ENCODE measurements around the gene PRXL2B. TPM values are rescaled to one million over a fixed set of nuclear protein-coding genes. Genes with fewer than 3 reads are reported as not detected.
A peak's percentile ranks its signal among the peaks of the same experiment; 100 is the strongest.
"Not testable (repeated sequence)": the region's sequence is repeated elsewhere in the genome, so short reads cannot be mapped to it uniquely, and the experiment has no call there.

Gene PRXL2B
- total RNA-seq, 1 donor from 2014 or later = 55.7 TPM

DNA sequence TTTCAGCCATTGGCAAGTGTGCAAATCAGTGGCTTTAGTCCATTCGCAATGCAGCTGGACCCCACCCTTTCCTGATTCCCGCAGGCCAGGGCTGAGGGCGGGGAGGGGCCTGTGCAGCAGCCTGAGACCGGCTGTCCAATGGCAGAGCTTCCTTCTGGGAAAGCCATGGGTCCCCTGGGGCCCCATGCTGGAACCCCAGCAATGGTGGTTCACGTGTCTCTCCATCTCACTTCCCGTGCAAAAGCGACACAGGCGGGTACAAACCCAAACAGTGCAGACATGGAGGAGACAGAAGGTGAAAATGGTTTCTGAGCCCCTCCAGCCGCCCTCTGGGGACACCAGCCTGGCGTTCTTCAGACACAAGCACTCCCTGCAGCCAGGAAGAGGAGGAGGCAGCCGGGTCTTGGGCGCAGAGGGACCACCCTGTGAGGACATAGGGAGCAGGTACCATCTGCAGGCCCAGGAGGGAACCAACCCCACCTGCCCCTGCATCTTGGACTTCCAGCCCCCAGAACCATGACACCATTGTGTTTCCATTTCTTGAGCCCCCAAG lies 36.2 kb upstream of the PRXL2B start:
- DNase-seq (ENCODE audit: low read depth in 2 of 2) = not testable (repeated sequence)

DNA sequence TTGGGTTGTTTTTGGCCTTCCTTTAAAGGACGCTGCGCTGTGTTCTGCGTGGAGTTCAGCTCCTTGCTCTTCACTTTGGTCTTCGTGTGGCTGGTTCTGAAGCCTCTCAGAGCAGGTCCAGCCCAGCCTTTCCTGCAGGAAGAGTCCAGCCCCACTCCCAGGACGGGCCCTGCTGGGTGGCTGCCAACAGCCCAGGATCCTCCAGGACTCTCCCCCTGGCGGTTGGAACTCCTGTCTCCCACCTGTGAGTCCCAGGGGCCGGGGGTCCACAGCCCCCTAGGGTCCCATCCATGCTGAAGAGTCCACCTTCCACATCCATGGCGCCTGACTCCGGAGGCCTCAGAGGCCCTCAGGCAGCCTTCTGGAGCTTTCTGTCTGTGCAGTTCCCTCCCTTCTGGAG lies 35.0 kb upstream of the PRXL2B start:
- DNase-seq (ENCODE audit: low read depth in 2 of 2) = not testable (repeated sequence)

DNA sequence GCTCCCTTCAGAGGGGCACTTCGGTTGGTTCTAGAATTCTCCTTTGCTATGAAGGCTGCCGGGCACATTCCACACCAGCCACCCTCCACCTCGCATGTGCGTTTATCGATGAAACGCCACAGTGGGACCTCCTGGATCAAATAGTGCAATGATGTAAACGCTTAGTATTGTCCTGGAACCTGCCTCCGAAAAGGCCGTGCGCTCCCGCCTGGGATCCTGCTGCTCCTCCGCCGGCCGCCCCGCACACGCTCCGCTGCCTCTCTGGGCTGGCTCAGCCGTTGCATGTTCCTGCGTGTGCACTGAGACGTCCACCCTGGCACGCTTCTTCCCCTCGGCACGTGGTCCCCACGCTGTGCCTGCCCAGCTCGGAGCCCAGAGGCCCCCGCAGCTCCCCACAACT lies 34.4 kb upstream of the PRXL2B start:
- DNase-seq (ENCODE audit: low read depth in 2 of 2) = no peak

DNA sequence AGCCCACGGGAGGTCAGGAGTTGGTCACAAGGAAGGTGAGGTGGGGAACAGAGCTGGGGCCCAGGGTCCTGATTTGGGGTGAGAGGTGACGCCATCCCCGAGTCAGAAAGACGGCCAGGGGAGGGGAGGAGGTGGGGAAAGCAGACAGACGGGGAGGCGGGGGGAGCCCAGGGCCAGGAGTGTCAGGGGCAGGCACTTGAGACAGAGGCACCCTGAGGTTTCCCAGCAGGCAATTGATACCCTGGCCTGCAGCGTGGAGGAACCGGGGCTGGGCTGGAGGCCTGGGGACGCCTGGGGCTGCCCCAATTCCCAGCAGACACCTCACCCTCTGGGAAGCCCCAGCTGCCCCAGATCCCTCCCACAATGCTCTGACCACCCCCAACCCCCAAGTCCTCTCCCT lies 33.5 kb upstream of the PRXL2B start:
- not testable (repeated sequence) for DNase-seq (ENCODE audit: low read depth in 2 of 2)

DNA sequence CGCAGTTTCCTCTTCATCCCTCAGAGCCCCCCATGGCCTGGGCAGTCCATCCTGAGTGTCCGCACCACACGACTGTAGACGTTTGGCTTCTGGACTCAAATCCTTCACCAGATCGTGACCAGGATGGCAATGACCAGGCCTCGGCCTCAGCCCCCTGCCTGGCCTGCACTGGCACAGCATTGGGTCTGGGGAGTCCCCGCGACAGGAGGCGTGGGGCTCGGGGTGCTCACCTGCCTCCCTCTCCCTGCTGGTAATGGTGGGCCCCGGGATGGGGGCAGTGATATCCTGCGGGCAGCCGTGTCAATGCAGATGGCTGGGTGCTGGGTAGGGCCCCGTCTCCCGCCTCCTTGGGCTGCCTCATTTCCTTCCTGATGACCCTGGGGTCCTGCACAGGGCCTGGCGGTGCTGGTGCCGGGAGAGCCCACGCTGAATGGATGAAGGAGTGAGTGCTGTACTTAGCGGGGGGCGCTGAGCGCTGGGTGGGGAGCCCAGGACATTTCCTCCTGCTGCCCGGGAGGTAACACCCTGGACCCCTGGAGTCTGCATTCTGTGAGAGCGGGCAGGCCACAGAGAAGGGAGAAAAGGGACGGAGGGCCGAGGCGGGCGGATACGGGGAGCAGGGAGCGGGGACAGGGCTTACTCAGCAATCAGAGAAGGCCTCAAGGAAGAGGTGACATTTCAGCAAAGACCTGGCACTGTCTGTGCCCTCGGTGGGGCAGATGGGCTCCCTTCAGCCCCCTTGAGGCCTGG lies 32.5 kb upstream of the PRXL2B start:
- no peak for DNase-seq (ENCODE audit: low read depth in 2 of 2)

DNA sequence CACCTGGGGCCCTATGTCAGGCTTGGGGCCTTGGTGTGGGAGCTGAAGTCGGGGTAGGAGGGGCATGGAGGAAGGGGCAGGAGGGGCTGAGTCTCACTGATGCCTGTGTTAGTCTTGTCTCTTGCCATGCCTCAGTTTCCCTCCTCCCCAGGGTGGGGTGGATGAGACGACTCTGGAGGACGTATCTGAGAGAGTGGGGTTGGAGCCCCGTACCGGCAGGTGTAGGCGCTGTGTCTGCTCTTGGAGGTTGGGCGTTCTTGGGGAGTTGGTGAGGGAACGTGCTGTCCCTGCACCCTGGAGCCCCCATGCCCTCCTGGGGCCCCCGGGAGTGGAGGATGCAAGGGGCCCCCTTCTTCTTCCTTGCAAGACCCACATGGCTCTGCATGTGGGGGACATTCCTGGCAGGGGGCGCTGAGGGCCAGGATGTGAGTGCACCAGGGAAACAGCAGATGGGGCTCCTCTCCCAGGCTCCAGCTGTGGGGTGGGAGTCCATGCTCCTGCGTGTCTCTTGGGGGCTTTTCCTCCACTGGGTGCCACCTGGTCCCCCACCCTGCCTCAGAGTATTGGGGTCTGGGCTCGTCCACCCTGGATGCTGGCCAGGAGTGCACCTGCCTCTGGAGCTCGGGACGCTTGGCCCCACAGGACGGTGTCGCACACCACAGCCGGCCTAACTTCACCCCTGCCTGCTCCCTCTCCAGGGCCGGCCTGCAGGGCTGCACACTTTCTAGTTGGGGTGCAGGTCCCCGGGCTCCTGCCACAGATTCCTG lies 31.8 kb upstream of the PRXL2B start:
- peak in 1 of 2 donors; percentile 46 for DNase-seq (ENCODE audit: low read depth in 2 of 2)

DNA sequence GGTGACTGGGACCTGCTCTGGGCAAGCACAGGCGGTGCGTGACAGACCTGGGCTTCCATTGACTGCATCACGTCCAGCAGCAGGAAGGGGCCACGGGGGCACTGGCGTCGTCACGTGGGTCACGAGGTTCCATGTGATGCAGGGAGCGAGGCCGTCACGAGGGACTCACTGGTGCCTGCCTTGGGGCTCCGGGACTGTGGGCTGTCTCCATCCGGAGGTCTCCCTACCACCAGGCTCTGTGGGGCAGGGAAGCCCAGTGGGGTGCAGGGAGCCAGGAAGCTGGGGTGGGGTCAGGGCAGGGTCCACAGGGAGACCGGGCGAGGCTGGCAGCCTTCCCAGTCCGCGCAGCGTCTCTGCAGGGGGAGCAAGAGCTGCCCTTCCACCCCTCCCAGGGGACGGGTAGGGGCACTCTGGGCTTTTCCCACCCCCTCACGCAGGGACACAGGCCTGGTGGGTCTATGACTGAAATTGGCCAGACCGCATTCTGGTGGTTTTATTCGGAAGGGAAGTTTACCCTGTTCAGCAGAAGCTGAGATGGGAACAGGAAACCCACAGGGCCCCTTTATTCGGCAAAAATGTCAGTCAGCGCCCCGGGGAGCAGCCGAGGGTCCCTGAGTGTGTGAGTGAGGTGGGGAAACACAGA lies 30.8 kb upstream of the PRXL2B start:
- DNase-seq (ENCODE audit: low read depth in 2 of 2) = peak; percentile 73 to 89

DNA sequence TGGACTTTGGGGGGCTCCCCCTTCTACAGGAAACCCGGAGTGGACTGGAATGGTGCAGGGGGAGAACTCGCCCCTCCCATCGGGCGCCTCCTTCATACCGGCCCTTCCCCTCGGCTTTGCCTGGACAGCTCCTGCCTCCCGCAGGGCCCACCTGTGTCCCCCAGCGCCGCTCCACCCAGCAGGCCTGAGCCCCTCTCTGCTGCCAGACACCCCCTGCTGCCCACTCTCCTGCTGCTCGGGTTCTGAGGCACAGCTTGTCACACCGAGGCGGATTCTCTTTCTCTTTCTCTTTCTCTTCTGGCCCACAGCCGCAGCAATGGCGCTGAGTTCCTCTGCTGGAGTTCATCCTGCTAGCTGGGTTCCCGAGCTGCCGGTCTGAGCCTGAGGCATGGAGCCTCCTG lies 30.3 kb upstream of the PRXL2B start, which contains the start of gene TNFRSF14:
Gene TNFRSF14, plus strand, starts transcription at position 95 of the 401 bp plus-strand sequence. Its CDS starts 294 bp downstream, at position 389.
- peak; percentile 54 to 55 for DNase-seq (ENCODE audit: low read depth in 2 of 2)

DNA sequence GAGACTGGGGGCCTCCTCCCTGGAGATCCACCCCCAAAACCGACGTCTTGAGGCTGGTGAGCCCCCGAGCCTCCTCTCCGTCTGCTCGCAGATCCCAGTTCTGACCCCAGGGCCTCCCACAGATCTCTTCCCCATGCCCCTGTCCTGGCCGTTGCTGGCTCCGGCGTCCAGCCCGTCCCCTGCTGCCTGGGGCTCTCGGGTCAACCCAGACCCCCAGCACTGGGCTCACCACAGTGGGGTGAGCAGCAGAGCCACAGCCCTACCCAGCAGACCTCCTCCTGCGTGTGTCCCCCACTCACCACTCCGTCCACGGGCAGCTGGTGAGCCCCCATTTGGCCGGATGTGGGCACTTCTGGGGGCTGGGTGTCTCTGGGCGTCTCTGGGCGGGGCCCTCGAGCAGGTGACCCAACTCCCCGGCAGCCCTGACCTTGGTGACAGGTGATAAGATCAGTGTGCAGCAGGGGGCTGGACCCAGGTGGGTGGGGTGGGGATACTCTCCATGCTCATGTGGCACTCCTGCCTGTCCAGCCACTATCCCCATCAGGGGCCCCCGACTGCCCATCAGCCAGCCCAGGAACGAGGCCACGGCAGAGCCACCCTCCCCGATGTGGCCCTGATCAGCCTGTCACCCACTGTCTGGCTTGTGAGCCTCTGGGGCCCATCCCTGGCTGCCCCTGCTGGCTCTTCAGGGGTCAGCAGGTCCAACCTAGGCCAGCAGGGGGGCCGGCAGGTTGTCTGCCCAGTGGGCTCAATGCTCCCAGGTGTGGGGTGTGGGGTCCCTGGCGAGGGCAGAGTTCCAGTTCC lies 29.7 kb upstream of the PRXL2B start:
- DNase-seq (ENCODE audit: low read depth in 2 of 2) = peak in 1 of 2 donors; percentile 10

DNA sequence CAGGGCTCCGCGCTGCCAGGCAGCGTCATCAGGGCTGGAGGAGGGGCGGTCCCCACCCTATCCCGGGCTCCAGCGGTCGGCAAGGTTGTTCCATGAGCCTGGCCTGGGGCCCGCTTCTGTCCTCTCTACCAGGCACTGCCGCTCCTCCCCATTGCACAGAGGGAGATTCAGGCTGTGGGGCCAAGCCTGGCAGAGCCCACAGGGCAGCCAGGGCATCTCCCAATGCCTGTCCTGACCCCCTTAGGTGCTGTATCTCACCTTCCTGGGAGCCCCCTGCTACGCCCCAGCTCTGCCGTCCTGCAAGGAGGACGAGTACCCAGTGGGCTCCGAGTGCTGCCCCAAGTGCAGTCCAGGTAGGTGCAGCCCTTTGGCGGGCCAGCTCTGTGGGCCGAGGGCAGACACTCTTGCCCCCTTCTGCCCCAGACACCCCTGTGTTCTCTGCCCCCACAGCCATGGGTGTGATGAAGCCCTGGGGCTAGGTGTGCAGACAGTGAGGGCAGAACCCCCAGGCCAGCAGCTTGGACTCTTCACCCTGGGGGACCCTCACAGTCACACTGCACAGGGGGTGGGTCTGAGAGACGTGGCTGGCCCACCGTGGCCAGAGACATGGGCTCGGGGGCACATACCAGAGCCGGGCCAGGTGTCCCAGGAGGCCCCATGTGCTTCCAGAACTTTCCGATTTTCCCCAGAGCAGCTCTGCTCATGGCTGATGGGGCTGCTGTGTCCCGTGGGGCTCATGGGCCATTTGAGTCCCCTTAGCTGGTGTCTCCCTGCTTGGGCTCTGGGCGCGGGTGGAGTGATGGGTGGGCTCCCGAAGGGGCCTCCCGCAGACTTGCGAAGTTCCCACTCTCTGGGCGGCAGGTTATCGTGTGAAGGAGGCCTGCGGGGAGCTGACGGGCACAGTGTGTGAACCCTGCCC lies 28.8 kb upstream of the PRXL2B start:
- peak in 1 of 2 donors; percentile 35 for DNase-seq (ENCODE audit: low read depth in 2 of 2)

DNA sequence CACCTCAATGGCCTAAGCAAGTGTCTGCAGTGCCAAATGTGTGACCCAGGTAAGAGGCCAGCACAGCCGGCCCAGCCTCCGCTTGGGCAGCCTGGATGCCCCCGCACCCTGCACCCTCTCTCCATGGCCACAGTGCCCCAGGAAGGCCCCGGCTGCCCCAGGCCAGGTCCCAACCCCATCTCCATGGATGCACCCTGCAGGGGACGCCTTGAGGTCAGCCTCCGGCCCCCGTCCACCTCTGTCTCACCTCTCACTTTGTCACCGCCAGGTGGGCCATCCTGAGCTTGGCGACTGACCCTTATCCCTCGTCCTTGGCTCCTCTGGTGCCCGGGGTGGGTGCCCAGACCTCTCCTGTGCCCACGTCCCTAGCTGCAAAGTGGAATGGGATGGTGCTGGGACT lies 28.2 kb upstream of the PRXL2B start:
- DNase-seq (ENCODE audit: low read depth in 2 of 2) = no peak

DNA sequence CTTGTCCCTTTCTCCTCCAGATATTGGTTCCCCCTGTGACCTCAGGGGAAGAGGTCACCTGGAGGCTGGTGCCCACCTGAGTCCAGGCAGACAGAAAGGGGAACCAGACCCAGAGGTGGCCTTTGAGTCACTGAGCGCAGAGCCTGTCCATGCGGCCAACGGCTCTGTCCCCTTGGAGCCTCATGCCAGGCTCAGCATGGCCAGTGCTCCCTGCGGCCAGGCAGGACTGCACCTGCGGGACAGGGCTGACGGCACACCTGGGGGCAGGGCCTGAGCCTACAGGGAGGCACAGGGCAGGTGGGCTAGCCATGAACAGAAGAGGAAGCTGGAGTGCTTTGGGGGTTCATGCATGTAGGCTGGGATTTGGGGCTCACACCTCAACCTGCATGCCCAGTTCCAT lies 27.7 kb upstream of the PRXL2B start:
- no peak for DNase-seq (ENCODE audit: low read depth in 2 of 2)

DNA sequence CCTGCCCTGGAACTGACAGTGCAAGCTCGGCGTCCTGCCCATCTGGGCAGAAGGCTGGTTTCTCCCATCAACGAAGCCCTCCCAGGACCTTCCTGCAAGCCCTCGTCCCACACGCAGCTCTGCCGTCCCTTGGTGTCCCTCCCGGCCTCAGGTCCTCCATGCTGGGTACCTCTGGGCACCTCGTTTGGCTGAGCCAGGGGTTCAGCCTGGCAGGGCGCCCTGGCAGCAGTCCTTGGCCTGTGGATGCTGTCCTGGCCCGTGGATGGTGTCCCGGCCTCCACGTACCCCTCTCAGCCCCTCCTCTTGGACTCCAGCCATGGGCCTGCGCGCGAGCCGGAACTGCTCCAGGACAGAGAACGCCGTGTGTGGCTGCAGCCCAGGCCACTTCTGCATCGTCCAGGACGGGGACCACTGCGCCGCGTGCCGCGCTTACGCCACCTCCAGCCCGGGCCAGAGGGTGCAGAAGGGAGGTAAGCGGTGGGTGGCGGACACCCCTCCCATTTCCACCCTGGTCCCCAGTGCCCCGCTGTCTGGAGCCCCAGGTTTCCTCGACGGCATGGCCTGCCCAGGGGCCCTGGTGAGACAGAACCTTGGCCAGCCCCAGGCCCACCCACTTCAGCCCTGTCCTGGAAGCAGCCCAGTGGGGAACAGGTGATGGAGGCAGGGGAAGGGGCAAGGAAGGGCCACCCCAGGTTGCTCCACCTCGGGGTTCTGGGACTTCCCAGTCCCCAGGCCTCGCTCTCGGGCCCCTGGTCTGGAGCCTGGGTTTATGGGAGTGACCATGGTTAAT lies 26.9 kb upstream of the PRXL2B start:
- DNase-seq (ENCODE audit: low read depth in 2 of 2) = no peak

DNA sequence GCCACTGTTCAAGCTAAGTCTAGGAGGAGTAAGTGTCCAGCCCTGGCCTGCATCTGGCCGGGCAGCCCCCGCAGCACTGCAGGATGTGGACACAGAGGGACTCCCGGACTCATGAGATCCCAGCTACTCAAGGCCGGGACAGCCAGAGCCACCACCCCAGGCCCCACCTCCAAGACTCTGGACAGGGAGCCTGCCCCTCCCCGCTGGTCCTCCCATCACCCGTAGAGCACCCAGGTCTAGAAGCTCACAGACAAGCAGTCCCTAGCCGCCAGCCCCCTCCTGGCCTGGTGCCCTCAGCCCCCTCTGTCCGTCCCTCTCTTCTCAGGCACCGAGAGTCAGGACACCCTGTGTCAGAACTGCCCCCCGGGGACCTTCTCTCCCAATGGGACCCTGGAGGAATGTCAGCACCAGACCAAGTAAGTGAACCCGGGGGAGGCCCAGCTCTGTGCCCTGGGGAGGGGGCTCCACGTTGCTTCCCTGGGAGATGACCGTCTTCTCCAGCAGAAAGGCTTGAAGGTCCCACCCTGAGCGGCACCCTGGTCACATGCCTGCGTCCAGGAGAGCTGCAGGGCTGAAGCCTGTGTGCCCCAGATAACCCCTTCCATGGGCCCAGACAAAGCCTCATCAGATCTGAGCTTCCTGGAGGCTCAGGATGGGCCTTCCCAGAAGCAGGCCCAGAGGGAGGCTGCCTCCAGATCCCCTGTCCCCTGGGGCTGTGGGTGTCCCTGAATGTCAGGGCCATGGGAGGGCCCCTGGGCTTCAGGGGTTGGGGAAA lies 26.1 kb upstream of the PRXL2B start:
- no peak for DNase-seq (ENCODE audit: low read depth in 2 of 2)

DNA sequence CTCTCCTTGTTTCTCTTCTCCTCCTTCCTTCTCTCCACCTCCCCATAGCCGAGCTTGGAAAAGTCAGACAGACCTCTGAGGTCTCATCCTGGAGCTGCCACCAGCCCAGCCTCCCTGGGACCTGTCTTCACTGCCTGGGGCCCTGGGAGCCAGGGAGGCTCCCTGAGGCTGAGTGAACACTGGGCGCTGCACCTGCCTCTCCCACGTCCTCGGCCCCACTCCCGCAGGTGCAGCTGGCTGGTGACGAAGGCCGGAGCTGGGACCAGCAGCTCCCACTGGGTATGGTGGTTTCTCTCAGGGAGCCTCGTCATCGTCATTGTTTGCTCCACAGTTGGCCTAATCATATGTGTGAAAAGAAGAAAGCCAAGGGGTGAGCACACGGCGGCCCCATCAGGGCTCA lies 25.1 kb upstream of the PRXL2B start:
- no peak for DNase-seq (ENCODE audit: low read depth in 2 of 2)

DNA sequence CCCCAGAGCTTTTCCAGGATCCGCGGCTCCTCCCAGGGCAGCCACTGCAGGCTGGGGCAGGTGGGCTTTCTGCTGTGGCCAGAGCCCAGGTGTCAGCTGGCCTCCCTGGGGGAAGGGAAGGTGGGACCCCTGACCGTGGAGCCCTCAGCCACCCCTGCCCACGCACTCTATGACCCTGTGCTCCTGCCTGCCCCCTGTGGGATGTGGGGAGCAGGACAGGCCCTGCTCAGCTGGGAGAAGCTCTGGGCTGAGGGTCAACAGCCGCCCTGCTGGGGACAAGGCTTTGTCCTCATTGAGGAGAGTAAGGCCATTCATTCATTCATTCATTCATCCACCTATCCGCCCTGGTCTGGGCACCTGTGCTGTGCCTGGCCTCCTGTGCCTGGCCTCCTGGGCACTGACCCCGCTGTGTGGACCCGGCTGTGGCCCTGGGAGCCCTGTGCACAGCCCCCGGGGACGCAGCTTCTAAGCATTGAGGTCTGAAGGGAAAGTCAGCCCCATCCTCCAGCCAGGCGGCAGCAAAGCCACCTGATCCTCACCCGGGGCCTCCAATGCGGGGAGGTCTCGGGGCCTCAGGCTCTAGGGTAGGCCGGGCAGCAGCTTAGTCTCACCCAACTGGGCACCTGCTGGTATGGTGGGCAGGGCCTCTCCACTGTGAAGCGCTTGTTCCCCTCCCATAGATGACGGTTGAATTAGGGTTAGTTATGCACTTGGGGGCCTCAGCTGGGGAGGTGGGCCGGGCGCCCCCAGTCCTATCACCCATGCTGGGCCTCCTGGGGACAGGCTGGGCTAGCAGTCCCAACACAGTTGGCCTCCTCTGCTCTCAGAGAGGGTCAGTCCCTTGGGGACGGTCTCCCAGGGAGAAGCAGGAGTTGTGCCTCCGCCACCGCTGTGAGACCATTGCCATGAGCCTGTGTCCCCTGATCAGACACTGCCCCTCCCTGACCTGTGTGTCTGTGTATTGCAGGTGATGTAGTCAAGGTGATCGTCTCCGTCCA lies 24.4 kb upstream of the PRXL2B start:
- no peak for DNase-seq (ENCODE audit: low read depth in 2 of 2)

DNA sequence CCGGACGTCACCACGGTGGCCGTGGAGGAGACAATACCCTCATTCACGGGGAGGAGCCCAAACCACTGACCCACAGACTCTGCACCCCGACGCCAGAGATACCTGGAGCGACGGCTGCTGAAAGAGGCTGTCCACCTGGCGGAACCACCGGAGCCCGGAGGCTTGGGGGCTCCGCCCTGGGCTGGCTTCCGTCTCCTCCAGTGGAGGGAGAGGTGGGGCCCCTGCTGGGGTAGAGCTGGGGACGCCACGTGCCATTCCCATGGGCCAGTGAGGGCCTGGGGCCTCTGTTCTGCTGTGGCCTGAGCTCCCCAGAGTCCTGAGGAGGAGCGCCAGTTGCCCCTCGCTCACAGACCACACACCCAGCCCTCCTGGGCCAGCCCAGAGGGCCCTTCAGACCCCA lies 23.4 kb upstream of the PRXL2B start:
- no peak for DNase-seq (ENCODE audit: low read depth in 2 of 2)

All from dermis microvascular lymphatic vessel endothelial cell (primary cell).